HG02759 (cell line): Measurements from ENCODE around the gene SMTNL2.
"Not testable (repeated sequence)": the region's sequence is repeated elsewhere in the genome, so short reads cannot be mapped to it uniquely, and the experiment has no call there.

Source experiments
- ATAC-seq: cut with Tn5 transposase; IDR thresholded peaks from one replicate; pipeline ENCODE4 v1.9.1; 2021; ENCODE audit warnings: mild to moderate bottlenecking, moderate library complexity; ENCODE audit not compliant: unreplicated experiment

The SMTNL2 gene

DNA sequence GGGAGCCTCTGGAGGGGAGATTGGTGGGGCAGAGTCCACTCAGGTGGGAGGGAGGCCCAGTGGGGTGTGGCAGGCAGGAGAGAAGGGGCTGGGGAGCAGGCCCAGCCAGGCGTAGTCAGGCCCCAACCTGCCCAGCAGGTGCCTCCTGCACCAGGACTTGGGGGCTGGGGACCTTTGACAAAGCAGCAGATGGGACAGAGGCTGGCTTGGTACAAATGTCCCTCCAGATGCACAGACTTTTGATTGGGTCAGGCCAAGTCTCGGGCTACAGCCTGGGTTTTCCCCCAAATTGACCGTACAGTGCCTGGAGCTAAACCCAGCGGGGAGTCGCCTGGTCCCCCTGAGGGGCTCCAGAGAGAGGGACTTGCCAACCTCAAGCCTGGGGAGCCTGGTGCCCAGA, 24.4 kb upstream of the SMTNL2 start:
- ATAC-seq = no peak

DNA sequence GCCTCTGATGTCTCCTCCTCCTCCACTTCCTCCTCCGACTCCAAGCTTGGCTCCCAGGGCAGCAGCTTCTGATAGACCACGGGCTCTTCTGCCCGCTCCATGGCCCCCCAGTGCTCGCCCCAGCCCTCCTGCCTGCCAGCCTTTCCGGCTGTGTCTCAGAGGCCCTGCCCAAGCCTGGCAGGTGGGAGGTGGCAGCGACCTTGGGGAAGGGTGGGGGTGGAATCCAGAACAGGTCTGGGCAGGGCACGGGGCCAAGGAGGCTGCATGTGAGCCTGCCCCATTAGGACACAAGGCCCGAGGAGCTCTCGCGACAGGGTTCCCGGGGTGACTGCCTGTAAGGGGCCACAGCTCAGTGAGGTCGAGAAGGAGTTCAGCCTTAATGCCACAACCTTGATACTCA, 23.9 kb upstream of the SMTNL2 start, which contains the start of gene GGT6:
GGT6 (minus strand) TSS at position 157 of the 400 bp plus-strand sequence; CDS start at position 101, 56 bp downstream.
- ATAC-seq = no peak

DNA sequence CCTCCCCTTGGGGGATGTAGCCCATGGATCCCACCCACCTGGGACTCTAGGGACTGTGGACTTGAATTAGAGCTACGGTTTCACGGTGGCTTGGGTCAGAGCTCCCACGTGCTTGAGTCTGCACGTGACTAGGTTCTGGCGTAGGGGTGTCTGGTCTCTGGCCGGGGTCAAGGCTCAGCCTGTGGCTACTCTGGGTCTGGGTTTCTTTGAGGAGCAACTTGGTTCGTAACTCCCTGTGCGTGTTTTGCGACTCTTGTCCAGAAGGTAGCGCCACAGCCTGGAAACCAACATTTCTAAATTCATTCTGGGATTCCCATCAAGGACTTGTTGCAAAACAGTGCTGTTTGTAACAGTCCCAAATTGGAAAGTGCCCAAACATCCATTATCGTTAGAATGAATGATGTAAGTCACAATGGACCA, 23.5 kb upstream of the SMTNL2 start:
- no peak for ATAC-seq

DNA sequence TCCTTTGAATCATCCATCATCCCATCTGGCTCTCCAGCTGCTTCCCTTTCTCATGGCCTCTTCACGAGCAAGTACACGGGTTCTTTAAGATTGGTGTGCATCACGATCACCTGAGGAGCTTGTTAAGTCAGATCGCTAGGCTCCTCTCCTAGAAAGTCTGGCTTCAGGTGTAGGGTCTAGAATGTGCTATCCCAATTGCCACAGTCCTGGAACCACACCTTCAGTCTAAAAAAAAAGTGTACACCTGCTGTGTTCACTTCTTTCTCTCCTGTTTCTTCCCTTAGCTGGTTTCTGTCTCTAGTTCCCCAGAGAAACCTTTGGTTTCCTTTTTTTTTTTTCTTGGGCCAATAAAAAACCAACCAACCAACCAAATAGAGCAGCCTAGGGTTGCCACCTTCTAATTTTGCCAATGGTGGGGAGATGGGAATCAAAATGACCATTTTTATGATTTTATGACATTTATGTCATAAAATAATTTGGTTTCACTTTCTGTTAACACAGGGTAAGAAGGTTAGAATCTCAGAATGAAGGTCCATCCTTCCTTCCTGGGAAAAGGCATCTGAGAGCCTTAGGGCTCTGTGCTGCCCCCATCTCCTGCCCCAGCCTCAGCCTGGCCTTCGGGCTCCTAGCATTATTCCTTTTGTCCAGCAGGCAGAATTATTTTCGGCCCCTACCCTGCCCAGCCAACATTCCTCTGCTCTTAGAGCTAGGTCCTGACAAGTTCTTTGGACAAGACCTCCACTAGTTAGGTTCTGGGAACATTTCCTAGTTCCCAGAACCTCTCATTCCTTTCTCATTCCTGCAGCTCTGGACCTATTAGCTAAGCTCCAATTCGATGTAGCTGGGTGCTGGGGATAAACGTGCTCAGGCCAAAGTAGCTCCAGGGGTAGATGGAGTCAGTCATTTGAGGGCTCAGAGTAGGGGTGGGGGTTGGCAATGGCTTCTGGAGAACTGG, 22.0 kb upstream of the SMTNL2 start:
- ATAC-seq = no peak

DNA sequence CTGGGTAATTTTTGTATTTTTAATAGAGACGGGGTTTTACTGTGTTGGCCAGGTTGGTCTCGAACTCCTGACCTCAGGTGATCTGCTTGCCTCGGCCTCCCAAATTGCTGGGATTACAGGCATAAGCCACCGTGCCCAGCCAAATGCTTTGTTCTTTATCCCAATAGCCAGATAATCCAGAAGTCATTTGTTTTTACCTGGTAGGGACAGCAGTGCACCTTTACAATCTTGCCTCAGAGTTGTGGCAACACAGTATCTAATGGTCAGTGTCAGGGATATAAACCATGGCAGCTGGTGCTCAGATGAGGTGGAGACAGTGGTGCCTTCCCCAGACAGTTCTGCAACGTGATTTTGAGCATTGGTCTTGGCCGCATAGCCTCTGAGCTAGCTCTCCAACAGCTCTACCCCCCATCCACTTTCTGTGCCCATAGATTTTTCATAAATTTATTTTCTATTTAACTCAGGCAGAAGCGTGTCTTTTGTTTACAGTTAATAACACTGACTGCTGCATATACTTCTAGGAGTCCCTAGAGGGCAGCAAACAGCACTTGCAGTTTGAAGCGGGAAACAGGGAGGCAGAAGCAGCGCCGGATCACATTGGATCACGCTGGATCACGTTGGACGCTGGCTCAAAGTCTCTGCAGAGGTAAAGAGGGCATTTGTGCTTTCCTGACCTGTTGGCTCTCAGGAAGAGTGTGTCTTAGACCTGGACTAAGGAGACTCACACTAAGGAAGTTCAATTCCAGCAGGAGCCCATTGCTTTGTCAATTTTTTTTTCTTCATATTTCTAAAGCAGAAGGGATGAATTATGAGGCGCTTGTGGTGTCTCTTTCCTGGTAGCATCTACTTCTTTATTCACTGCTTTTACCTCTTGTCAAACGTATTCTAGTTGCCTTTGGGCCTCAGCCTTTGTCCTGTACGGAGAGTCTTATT, 18.9 kb upstream of the SMTNL2 start:
- no peak for ATAC-seq

DNA sequence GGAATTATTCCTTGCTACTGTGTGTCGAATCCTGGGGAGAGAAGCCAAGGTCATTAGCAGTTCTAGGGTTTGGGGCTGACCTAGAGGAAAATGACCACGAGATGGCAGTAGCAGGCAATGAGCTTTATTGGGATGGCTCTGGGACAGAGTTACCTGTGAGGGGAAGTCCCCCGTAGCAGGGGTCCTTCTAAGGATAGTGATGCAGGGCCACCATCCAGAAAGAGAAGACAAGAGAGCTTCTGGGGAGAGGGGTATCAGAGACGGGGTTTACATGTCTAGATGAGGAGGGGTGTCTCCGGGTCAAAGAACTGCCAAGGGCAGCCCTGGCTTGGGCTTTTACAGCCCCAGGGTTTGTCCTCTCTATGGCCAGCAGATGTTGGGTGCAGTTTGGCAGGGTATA, 17.5 kb upstream of the SMTNL2 start:
- no peak for ATAC-seq

DNA sequence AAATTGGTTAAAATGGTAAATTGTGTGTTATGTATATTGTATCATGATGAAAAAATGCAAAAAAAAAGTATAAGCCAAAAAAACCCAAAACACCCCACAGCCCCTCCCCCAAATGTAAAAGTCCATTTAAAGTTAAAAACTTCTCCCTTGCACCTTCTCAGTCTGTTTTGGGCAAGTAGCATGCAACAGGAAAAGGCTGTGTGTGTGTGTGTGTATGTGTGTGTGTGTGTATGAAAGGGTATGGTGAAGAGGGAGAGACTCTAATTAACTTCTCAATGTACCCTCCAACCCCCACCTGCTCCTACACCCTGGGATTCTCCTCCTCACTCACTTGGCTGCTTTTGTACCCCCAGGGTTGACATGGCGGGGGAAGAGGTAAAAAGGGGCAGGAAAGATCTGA, 14.7 kb upstream of the SMTNL2 start:
- no peak for ATAC-seq

DNA sequence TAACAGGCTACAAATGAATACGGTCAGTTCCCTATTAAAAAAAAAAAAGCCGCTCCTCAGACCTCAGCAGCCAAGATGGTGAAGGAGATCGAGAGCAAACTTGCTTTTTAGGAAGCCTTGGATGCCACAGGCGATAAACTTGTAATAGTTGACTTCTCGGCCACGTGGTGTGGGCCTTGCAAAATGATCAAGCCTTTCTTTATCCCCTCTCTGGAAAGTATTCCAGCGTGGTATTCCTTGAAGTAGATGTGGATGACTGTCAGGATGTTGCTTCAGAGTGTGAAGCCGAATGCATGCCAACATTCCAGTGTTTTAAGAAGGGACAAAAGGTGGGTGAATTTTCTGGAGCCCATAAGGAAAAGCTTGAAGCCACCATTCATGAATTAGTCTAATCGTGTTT, 12.2 kb upstream of the SMTNL2 start:
- no peak for ATAC-seq

DNA sequence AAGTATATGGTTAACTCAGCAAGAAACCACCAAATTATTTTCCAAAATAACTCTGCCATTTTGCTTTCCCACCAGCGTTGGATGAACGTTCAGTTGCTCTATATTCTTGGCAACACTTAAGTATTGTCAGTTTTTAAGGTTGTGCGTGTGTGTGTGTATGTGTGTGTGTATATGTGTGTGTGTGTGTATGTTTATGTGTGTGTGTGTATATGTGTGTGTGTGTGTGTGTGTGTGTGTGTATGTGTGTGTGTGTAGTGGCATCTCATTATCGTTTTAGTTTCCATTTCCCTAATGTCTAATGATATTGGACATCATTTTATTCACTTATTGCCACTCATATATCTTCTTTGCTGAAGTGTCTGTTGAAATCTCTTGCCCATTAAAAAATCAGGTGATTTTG, 11.2 kb upstream of the SMTNL2 start:
- no peak for ATAC-seq

DNA sequence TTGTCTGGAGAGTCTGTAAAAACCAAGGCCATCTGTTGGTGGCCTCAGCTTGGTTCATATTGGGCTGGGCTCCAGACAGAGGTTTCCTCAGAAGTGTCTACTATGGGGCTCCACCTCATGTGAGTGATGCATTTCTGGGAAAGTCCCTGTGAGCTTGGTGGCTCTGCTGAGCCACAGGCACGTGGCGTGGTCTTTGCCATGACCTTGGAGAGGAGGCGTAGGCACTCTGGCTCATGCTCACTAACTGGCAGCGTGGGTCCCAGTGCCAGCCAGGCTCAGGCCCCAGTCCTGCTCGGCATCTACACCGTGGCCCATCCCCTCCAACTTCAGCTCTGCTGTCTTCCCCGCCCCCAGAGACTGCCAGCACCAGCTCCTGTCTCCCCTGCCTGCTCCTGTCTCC, 10.7 kb upstream of the SMTNL2 start:
- ATAC-seq = no peak

DNA sequence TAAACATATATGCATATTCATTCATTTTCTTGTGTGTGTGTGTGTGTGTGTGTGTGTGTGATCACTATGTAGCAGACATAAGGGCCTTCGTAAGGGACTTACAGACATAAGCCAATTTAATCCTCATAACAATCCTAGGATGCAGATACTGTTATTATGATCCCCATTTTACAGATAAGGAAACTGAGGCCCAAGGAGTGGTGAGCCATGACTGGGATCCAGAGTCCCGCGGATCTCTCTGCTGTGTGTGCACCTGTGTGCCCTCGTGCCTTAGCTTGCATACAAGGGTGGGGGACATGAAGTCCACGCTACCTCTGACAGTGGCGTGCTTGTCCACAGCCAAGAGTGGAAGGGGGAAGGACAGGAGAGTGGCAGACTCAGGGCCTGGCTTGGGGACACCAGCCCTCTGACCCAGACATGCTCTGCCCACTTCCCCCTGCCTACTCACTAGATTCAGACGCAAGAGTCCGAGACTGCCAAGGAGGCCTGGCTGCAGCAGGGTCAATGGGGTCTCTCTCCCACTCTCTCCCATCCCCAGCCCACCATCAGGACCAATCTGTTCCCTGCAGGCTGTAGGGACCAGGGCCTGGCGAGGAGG, 9.8 kb upstream of the SMTNL2 start:
- ATAC-seq = no peak

DNA sequence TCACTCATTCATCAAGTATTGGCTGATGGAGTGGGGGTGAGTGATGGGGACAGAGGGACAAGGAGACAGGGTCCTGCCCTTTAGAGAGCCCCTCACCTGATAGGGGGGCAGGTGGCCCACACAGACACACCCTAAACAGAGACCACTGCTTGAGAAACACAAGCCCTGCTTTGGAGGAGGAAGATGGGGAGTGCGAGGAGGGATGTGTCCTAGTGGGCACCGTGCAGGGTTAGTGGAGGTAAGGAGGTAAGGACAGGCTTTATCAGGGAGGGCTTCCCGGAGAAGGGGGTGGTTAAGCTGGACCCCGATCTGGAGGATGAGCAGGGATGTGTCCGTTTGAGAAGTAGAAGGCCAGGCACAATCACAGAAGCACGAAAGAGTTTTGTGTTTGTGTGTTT, 8.2 kb upstream of the SMTNL2 start:
- ATAC-seq = no peak

DNA sequence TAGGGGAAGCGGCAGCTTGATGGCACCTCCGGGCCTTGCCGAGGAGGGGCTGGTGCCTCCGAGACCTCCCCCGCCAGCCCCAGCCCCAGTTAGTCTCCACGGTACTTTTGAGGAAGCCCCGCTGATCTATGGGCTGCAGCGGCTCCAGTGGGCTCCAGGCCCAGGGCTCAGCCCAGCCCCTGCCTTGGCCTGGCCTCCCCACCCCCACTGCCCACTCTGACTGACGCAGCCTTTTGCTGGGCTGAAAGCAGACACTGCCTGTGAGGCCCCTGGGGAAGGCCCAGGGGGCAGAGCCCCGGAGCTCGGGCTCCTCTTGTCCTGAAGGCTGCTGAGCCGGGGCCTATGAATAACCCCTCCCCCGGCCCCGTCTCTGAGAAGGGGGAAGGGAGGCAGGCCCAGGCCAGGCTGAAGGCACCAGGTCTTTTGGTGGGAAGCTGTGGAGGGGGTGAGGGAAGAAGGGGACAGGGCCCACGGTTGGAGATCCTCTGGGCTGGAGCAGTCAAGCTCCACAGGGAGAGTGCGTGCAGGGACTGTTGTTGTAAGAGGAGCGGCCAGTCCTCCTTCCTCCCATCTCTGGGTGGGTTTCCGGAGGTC, 7.5 kb upstream of the SMTNL2 start:
- no peak for ATAC-seq

DNA sequence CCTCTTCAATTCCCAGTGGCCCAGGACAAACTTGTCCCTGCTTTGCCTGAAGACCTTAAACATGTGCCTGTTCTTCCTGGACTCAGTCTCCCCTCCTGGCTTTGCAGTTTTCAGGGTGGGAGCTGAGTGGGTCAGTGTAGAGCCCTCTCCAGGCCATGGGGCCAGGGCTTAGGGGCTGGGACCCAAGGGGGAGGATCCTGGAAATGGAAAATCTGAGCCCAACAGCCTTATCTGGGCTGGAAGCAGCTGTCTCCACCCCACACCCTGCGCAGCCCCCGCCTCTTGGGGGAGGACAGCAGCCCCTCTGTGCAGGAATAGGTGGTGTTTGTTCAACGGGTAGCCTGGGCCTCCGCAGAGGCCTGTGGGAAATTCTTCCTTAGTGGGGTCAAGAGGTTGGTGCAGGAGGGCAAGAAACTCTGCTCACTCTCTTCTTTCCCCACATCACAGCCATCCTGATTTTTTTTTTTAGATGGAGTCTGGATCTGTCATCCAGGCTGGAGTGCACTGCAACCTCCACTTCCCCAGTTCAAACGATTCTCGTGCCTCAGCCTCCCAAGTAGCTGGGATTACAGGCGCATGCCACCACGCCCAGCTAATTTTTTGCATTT, 6.8 kb upstream of the SMTNL2 start:
- no peak for ATAC-seq

DNA sequence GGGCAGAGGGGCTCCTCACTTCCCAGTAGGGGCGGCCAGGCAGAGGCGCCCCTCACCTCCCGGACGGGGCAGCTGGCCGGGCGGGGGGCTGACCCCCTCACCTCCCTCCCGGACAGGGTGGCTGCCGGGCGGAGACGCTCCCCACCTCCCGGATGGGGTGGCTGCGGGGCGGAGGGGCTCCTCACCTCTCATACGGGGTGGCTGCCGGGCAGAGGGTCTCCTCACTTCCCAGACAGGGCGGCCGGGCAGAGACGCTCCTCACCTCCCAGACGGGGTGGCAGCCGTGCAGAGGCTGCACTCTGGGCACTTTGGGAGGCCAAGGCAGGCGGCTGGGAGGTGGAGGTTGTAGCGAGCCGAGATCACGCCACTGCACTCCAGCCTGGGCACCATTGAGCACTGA, 6.0 kb upstream of the SMTNL2 start:
- not testable (repeated sequence) for ATAC-seq

DNA sequence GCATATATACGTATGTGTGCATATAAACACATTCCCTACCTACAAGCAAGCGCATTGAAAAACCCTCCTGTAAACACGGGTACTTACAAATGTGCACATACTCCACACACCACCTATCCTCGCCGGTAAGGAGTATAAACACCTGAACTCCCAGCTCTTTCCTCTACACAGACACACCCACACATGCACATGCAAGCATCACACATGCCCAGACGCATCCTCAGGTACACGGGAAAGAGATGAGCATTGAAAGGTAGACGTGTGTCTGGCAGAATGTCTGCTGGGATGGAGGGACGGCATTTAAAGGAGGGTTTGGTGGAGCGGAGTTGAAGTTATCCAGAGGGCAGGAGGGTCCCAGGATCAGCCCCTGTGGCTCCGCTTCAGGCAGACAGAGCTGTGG, 4.7 kb upstream of the SMTNL2 start:
- ATAC-seq = no peak

DNA sequence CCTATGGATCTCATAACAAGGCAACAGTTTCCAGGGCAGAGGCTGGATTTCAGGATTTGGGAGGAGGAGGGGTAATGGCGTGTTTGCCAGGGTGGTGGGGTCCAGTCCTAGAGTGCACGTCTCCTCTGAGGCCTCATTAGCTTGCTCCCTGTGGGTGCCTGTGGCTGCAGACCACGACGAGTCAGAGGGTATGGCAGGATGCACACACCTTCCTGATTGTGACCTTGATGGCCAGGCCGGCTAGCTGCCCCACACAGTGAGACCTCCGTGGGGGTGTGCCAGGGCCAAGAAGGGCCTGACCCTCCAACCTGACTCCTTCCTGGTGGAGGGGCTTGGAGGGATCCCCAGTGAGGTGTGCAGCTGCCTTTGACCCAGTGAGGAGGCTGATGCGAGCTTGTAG, 4.0 kb upstream of the SMTNL2 start:
- no peak for ATAC-seq

DNA sequence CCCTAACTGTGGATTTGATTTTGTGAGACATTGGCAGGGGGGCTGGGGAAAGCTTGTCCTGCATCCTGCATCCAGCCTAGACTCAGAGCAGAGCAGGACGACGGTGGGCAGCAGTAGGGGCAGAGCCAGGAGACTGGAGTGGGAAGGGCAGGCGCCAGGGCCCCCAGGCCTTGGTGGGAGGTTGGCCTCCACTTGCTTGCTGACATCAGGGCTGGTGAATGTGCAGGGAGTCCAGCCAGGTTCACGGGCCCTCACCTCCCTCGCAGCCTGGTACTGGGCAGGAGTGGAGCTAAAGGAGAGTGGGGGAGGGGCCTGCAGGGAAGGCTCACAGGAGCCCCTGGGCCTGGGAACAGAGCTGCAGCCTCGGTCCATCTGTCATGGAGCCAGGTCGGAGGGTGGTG, 2.2 kb upstream of the SMTNL2 start:
- ATAC-seq = no peak

DNA sequence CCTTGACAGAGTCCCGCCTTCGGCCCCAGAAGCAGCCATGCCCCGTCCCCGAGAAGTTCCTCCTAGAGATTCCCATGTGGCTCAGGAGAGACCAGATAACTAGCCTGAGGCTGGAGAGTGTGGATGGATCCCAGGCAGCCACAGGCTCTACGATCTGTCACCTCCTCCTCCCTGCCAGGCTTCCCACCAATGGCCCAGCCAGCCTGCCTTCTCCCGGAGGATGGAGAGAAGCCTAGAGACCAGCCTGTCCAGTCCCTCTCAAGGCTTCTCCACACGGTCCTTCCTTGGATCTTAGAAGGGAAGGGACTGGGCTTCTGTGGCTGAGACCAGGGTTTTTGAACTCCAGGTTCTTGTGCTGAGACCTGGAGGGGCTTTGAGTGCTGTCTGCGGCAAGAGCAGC, 1.6 kb upstream of the SMTNL2 start:
- ATAC-seq = no peak

DNA sequence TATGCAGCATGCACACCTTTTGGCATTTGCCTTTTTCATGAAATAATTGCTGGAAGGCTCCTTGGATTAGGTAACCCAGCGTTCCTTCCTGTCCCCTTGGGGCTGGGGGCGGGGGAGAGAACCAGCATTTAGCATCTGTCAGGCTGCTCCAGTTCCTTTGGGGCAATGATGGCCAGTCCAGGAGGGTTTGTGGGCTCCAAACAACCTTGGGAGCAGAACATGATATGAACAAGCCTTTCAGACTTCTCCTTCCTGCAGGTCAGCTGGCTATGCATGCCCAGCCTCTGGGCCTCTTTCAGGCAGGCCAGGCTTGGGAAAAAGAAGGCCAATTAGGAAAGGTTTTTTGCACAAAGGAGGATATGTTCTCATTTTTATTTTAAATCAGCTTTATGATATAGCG, 1.1 kb upstream of the SMTNL2 start:
- no peak for ATAC-seq

DNA sequence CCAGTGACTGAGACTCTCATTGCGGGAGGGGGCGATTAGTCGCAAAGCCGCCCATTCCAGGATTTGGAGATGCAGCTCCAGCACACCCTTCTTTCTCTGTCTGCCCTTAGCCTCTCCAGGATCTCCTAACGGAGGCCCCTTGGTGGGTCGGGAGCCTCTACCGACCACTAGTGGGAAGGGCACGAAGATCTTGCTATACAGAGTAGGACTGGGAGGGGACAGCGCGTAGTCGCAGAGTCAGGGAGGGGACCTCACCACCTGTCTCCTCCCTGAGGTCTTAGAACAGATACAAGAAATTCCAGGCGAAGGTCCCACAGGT, 588 bp upstream of the SMTNL2 start:
- ATAC-seq = no peak
